DLD1 (cell line): ENCODE data around the gene FCN2.

ENCODE experiments used
- in situ Hi-C: cut with HindIII; loops from 2 replicates; pipeline ENCODE4 v1.10.0; 2017; ENCODE audit warnings: low sequenced_read_pairs

Gene FCN2

DNA sequence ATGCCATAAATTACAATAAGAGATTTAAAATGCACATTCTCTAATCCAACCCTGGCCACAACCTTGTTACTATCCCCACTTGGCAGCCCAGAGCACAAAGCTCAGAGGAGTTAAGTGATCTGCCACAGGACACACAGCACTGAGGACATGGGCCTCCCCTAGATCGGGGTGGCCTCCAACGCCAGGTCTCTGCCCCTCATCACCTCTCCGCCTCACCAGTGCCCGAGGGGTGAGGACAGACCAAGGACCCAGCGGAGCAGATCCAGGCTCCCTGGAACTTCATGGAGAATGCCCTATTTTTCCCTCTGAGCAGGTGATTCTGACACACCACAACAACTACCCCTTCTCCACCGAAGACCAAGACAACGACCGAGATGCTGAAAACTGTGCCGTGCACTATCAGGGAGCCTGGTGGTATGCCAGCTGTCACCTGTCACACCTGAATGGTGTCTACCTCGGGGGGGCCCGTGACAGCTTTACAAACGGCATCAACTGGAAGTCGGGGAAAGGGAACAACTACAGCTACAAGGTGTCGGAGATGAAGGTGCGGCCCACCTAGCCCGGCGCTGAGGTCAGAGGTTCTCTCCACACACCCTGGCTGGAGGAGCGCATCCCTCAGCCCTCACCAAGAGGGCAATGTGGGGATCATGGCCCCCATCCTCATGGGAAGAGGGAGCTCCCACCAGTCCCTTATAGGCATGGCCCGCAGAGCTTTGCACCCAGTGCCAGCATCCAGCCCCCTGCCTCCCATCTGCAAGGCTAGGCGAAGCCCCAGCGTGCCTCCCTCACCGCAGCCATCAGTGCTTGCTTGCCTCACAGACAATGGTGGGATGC is 12.5 kb upstream of the FCN2 start:
- in situ Hi-C loops = loop anchor here (25.0 kb wide), 1 partner anchor 444 kb away; no protein-coding TSS in a partner anchor

DNA sequence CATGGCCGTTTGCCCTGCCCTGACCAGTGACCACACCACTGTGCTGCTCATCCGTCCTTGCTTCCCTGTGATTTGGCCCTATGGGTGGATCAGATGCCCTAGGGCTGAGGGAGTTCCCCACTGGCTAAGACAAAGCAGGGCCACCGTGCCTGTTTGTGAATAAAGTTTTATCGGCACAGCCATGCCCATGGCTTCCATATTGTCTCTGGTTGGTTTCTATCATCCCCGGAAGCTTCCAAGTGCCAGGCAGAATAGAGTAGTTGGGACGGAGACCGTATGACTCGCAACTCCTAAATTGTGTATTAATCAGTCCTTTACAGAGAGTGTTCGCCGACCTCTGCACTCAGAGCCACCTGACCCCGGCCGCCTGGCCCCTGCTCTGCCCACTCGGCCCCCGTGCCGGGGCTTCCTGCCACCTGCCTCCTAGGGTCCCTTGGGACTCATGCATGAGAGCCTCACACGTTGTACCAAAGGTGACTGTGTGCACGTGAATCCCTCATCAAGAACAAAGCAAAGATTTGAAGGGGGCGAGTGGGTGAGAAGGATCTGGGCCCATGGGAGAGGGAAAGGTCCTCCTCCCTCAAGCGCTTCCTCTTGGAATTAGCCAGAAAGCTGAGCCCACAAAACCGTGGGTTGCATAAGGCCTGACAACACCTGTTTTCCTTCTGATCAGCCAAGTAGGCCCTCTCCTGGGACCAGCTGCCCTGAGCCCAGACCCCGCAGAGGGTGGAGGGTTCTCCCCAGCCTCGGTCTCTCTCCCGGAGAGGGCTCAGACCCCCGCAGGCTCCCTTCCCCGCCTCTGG is 11.7 kb upstream of the FCN2 start:
- in situ Hi-C loops = loop anchor here (25.0 kb wide), 1 partner anchor 443 kb away; no protein-coding TSS in a partner anchor

GRCh38 chr9:134869554-134870300 is 10.9 kb upstream of the FCN2 start:
- in situ Hi-C loops = loop anchor here (25.0 kb wide), 1 partner anchor 443 kb away; no protein-coding TSS in a partner anchor

- in situ Hi-C loops = loop anchor here (25.0 kb wide), 1 partner anchor 442 kb away; no protein-coding TSS in a partner anchor
Observed at GRCh38 chr9:134870301-134870694, 10.3 kb upstream of the FCN2 start.

DNA sequence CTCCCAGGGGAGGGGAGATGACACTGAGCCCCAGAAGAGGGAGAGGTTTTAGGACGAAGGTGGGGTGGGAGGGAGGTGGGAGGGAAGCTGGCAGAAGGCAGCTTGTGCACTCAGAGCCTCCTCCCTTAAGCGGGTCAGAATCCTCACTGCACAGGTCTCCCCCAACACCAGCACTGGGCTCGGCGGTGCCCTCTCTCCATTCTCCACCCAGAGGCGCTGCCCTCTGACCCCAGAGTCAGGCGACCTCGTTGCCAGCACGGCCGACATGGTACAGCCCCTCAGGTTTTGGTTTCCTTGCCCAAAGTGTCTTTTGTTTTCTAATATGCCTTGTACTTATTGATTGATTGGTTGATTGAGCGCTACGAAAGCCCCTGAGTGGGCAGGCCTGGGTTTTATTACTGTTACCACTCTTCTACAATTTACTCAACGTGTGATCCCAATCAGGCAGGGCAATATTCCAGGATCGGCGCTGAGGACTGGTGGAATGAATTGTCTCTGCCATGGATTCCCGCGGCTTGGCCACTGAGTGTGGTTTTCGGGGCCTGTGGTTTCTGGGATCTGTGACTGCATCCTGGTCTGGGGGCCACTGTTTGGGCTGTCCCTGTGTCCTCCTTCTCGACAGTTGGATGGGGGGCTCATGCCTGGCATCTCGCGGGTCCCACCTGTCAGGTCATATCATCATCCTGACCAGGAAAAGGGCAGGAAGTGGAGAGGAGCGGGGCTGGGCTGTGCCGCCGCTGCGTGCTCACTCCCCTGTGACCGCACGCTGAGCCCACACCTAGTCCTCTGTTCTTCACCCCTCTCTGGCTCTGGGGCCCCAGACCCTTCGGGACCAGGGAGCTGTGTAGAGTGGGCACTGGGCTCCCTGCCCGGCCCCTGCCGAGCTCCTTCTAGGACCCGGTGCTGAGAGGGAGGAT is 9.6 kb upstream of the FCN2 start:
- in situ Hi-C loops = loop anchor here (25.0 kb wide), 1 partner anchor 441 kb away; no protein-coding TSS in a partner anchor

- in situ Hi-C loops = loop anchor here (25.0 kb wide), 1 partner anchor 440 kb away; no protein-coding TSS in a partner anchor
Observed at GRCh38 chr9:134871697-134872340, 8.8 kb upstream of the FCN2 start.

- in situ Hi-C loops = loop anchor here (25.0 kb wide), 1 partner anchor 440 kb away; no protein-coding TSS in a partner anchor
Observed at GRCh38 chr9:134872482-134873231, 8.0 kb upstream of the FCN2 start.

GRCh38 chr9:134875371-134875770 is 5.2 kb upstream of the FCN2 start:
- in situ Hi-C loops = no loop called here

DNA sequence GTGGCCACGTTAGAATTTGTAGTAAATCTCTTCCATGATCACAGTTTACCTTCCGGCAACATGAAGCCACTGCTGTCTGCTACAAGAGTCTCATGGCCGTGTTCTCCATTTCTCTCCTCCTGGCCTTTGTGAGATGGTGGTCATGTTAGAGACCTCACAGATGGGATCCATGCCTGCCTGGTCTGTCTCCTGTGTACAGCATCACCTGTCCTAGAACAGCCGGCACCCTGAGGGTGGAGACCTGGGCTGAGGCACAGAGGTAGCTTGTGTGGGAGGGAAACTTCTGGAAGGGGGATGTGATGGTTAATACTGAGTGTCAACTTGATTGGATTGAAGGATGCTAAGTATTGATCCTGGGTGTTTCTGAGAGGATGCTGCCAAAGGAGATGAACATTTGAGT is 3.1 kb upstream of the FCN2 start:
- in situ Hi-C loops = no loop called here

- in situ Hi-C loops = no loop called here
Observed at GRCh38 chr9:134879664-134880483, 736 bp upstream of the FCN2 start.

GRCh38 chr9:134881313-134881670 is 682 bp downstream of the FCN2 start:
- in situ Hi-C loops = no loop called here

DNA sequence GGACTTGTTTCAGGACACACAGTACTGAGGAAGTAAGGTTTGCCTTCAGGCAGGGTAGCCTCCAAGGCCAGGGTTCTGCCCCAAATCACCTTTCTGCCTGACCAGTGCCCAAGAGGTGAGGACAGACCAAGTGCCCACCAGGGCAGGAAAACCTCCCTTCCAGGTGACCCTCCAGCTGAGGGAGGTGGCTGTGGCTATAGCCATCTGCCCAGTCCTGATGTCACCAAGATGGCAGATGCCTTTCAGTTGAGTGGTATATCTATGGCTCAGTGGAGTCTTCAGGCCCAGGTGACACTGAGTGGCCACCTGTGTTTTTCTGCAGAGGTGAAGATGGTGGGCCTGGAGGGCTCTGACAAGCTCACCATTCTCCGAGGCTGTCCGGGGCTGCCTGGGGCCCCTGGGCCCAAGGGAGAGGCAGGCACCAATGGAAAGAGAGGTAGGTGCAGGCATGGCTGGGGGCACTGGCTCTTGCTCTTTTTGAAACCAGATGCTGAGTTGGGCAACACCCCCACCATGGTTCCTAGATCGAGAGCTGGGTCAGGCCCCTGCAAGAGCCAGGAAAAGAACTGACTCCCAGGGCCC is 1.7 kb downstream of the FCN2 start:
- in situ Hi-C loops = no loop called here

DNA sequence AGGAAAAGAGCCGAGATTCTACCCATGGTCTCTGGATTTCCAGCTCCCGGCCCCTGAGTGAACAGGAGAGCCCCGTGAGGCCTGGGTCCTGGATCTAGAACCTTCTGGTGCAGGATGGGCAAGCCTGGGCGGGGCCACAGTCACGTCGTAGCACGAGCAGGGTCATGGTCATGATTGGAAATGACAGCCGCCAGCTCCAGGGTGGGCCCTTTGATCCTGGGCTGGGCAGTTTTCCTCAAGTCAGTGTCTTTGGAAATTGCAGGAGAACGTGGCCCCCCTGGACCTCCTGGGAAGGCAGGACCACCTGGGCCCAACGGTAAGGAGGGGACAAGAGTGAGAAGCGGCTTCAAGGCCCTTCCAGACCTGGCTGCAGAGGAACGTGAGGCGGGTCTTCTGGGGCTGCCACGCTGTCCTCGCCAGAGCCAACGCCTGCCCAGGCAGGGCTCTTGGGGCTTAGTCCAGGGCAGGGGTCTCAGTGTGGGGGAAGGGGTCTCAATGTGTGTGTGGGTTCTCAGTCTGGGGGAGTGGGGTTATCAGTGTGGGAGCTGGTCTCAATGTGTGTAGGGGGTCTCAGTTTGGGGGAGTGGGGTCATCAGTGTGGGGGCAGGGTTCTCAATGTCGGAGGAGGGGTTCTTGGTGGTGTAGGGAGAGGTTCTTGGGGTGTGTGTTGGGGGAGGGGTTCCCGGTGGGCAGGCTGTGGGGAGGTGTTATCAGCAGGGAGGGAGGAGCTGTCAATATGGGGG is 2.6 kb downstream of the FCN2 start:
- in situ Hi-C loops = no loop called here

DNA sequence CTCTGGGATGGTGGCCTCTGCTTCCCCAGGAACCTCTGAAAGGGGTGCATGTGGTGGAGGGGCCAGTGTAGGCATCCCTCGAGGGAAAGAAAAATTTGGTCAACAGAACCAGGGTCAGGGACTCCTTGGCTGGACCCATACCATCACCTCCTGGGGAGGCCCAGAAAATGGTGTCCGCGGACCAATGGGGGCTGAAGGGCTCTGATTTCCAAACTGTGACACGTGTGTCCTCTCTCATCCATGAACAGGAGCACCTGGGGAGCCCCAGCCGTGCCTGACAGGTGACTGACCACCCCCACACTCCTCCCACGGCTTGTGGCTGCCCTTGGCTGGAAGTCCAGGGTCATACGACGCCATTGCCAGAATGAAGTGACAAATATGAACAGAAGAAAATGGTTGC is 3.9 kb downstream of the FCN2 start:
- in situ Hi-C loops = no loop called here

DNA sequence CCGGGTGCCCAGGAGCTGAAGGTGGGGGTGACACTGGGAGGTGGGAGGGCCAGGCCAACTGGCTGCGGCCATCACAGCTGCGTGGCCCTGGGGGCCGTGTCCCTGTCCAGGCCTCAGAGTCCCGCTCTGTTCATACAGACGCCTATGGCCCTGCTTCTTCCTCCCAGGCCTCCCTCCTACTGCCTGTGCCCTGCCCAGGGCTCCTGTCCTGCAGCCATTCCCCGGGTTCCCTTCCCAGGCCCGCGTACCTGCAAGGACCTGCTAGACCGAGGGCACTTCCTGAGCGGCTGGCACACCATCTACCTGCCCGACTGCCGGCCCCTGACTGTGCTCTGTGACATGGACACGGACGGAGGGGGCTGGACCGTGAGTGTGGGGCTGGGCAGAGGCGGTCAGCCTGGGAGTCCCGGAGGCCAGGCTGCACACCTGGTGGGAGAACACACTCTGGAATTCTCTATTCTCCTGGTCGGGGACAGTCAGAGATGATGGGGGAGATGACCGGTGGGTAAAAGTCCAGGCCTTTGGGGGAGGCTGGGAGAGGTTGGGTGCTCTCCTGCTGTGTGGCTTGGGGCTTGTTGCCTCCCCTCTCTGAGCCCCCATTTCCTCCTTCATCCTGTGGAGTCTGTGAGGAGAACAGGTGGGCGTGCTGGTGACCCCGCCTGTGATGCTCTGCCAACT is 4.5 kb downstream of the FCN2 start:
- in situ Hi-C loops = no loop called here

GRCh38 chr9:134885679-134886412 is 5.2 kb downstream of the FCN2 start:
- in situ Hi-C loops = no loop called here
